ENCODE results near the gene NFKBIZ.

The NFKBIZ gene

GRCh38 chr3:101867996-101868395 is 18.7 kb downstream of the NFKBIZ start:
- no peak overlapping the region for H3K27ac ChIP-seq

GRCh38 chr3:101868534-101869464 is 19.5 kb downstream of the NFKBIZ start:
- no peak overlapping the region for H3K27ac ChIP-seq

More at GRCh38 chr3:101867996-101868395, 18.7 kb downstream of the NFKBIZ start:
- TF ChIP-seq CTCF (conservative IDR thresholded peaks at IDR 0.05) (no peak), ZFX (IDR thresholded peaks at IDR 0.05) (no peak)

GRCh38 chr3:101870138-101870537 is 20.8 kb downstream of the NFKBIZ start:
- no peak overlapping the region for H3K27ac ChIP-seq
- no peak for TF ChIP-seq CTCF (conservative IDR thresholded peaks at IDR 0.05)
- TF ChIP-seq ZFX (IDR thresholded peaks at IDR 0.05) = no peak

More at GRCh38 chr3:101868534-101869464, 19.5 kb downstream of the NFKBIZ start:
- TF ChIP-seq CTCF (conservative IDR thresholded peaks at IDR 0.05) = no peak
- TF ChIP-seq ZFX (IDR thresholded peaks at IDR 0.05) = no peak

GRCh38 chr3:101873619-101874018 is 24.3 kb downstream of the NFKBIZ start:
- H3K27ac ChIP-seq = no peak overlapping the region
- no peak for TF ChIP-seq ZFX (IDR thresholded peaks at IDR 0.05)
- no peak for TF ChIP-seq CTCF (conservative IDR thresholded peaks at IDR 0.05)

- TF ChIP-seq ZFX (IDR thresholded peaks at IDR 0.05) (no peak), CTCF (conservative IDR thresholded peaks at IDR 0.05) (no peak)
Measured at GRCh38 chr3:101876142-101876541, 26.8 kb downstream of the NFKBIZ start.

GRCh38 chr3:101878589-101878988 is 29.3 kb downstream of the NFKBIZ start:
- H3K27ac ChIP-seq = peak overlapping the region; percentile 26; the same call in 1 of the 2 replicates

More at GRCh38 chr3:101876142-101876541, 26.8 kb downstream of the NFKBIZ start:
- no peak overlapping the region for H3K27ac ChIP-seq

More at GRCh38 chr3:101878589-101878988, 29.3 kb downstream of the NFKBIZ start:
- TF ChIP-seq ZFX (IDR thresholded peaks at IDR 0.05) (no peak), CTCF (conservative IDR thresholded peaks at IDR 0.05) (no peak)
